Measurements from ENCODE around the gene KIAA1958. TPM values are rescaled to one million over a fixed set of nuclear protein-coding genes. Genes with fewer than 3 reads are reported as not detected.

Gene KIAA1958
- total and polyA plus RNA-seq, 2 of the 8 experiments (the other 6 are each of a cell fraction or from before 2014, with no cell fraction given), result 11.4 to 43.8 TPM

DNA sequence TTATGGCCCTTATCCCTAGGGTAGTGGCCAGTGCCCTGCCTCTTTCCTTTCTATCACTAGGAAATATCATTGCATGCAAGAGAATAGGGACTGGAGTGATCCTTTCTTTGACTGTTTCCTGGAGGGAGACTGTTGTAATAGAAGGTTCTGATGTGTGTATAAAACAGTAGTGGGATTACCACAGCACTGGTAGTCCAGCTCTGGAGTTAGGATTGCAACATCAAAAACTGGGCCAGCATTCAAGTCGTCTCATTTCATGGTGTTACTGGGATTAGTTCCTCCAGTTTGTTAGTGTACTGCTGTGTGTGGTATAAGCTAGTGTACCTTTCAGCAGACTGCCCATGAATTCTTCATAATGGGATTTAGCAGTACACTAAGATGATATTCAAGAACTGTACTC, 45.8 kb downstream of the KIAA1958 start:
- H3K9me3 ChIP-seq (ENCODE audit: insufficient read depth in 2 of 2, low read depth in 1 of 2, low read length in 1 of 2), result no peaks in the 10 kb centered on the region
- 81% methylated on average over 1 of the region's 1 CpG; no CpG with 5 or more reads in 1 of the 2 experiments for WGBS, 2 experiments (ENCODE audit: extremely low coverage in 1 of 2, insufficient coverage in 1 of 2, insufficient read length in 1 of 2, insufficient replicate concordance in 2 of 2, low coverage in 1 of 2, low lambda C conversion rate in 2 of 2, missing lambda C conversion rate in 1 of 2)

More for the DNA sequence above, 45.8 kb downstream of the KIAA1958 start:
- Histone ChIP-seq H4K8ac (ENCODE audit: extremely low read depth, insufficient read depth, low read length) (no peak overlapping the region), H2AK5ac (ENCODE audit: low read depth, low read length) (no peak overlapping the region), H3K56ac (replicated peaks; ENCODE audit: insufficient read length, low read depth, low read length) (no peak overlapping the region), H2BK20ac (ENCODE audit: low read length) (no peak overlapping the region), H3K23ac (ENCODE audit: insufficient read length) (no peak overlapping the region), H3K27me3 (replicated peaks in 1 of 4; ENCODE audit: control insufficient read depth in 3 of 4, extremely low read depth in 1 of 4, insufficient read depth in 3 of 4, low read length in 3 of 4) (no peaks in the 10 kb centered on the region), H2BK120ac (replicated peaks; ENCODE audit: low read depth, low read length) (no peak overlapping the region), H3K4me3 (ENCODE audit: extremely low read depth in 1 of 4, insufficient read depth in 2 of 4, low read depth in 3 of 4, low read length in 4 of 4) (no peak overlapping the region), H3K4me2 (ENCODE audit: insufficient read depth in 1 of 2, low read depth in 2 of 2, low read length in 2 of 2) (no peak overlapping the region), H3K79me2 (ENCODE audit: control insufficient read depth in 1 of 2, insufficient read depth in 2 of 2, low read length in 2 of 2) (peaks cover 4 to 79% of the 10 kb centered on the region in 2 experiments), H2BK5ac (ENCODE audit: low read depth, low read length) (no peak overlapping the region), H3K14ac (ENCODE audit: insufficient read length) (no peak overlapping the region), H3K27ac (ENCODE audit: low read depth, low read length) (no peak overlapping the region), H2AFZ (ENCODE audit: low read length) (no peak overlapping the region), H4K5ac (ENCODE audit: insufficient read length, low read depth, low read length) (no peak overlapping the region), H2BK15ac (ENCODE audit: low read length) (no peak overlapping the region), H4K20me1 (replicated peaks in 1 of 2; ENCODE audit: control insufficient read depth in 1 of 2, insufficient read depth in 2 of 2, low read length in 2 of 2) (peaks cover 3 to 10% of the 10 kb centered on the region in 2 experiments), H3K23me2 (ENCODE audit: low read depth, low read length) (no peaks in the 10 kb centered on the region), H2BK12ac (ENCODE audit: low read depth, low read length) (no peak overlapping the region), H3K18ac (ENCODE audit: extremely low read depth, low read length) (no peak overlapping the region), H3K79me1 (ENCODE audit: low read depth, low read length) (peaks cover 13% of the 10 kb centered on the region), H3K4ac (replicated peaks; ENCODE audit: insufficient read length, low read depth, low read length) (no peak overlapping the region), H4K91ac (replicated peaks; ENCODE audit: insufficient read length, low read length) (no peak overlapping the region), H3K36me3 (ENCODE audit: control insufficient read depth in 2 of 4, insufficient read depth in 4 of 4, low read length in 3 of 4) (peaks cover 0 to 3% (median 0%) of the 10 kb centered on the region in 4 experiments; a peak in 1 of 8 replicates), H3K4me1 (replicated peaks in 1 of 4; ENCODE audit: control insufficient read depth in 3 of 4, insufficient read depth in 4 of 4, low read length in 3 of 4) (peaks cover 0 to 3% (median 0%) of the 10 kb centered on the region in 4 experiments; a peak in 3 of 7 replicates), H3K9ac (replicated peaks in 1 of 4; ENCODE audit: extremely low read depth in 1 of 4, low read depth in 3 of 4, low read length in 3 of 4) (no peak overlapping the region)
- TF ChIP-seq SIN3A (conservative IDR thresholded peaks at IDR 0.05 in 1 of 2, IDR thresholded peaks at IDR 0.05 in 1 of 2; ENCODE audit: low read depth in 1 of 2, low read length in 2 of 2), result no peak
- TF ChIP-seq CEBPB (IDR thresholded peaks at IDR 0.05; ENCODE audit: low read depth, low read length), result peak; percentile 20; the same call in 1 of the 2 replicates
- TF ChIP-seq CTBP2 (IDR thresholded peaks at IDR 0.05; ENCODE audit: borderline replicate concordance, insufficient read depth, insufficient read length, low read length), result no peak
- TF ChIP-seq ASH2L (IDR thresholded peaks at IDR 0.05; ENCODE audit: low read length), result no peak
- no peak for TF ChIP-seq JUN (IDR thresholded peaks at IDR 0.05; ENCODE audit: low read depth, low read length)
- ChIA-PET POLR2A (ENCODE audit: partially characterized antibody) (interaction anchor here (1.6 kb wide), 1 partner anchor 15 kb away, joined by 5 read pairs; no protein-coding TSS in a partner anchor), CTCF (ENCODE audit: partially characterized antibody) (no interaction called here)
- FAIRE-seq (no peak), DNase-seq (ENCODE audit: low read depth in 1 of 2, low spot score in 2 of 2) (no peak)

Measured in H1 (cell line).